GM23338 (cell line): Measurements from ENCODE around the gene VRK3. TPM values are rescaled to one million over a fixed set of nuclear protein-coding genes. Genes with fewer than 3 reads are reported as not detected.

Source experiments
- ATAC-seq: fragments of 200-7000 bp; cut with Tn5 transposase; 3 replicates; pipeline ENCODE4 v1.9.1; 2020
- DNase-seq: peaks from one replicate; pipeline ENCODE4 v3.0.0-alpha.2; 2015; ENCODE audit warnings: low spot score
- H2AFZ ChIP-seq: fragments of 200-600 bp; sonication (generic); 2 replicates; pipeline ENCODE4 v1.8.0; 2016; ENCODE audit warnings: antibody characterized with exemption, mild to moderate bottlenecking, moderate library complexity
- H3F3A ChIP-seq: fragments of 200-600 bp; sonication (generic); replicated peaks from 2 replicates; pipeline ENCODE4 v1.8.0; 2017; ENCODE audit warnings: antibody characterized with exemption, mixed run types, low read depth
- H3K27ac ChIP-seq: fragments of 200-600 bp; sonication (generic); 2 replicates; pipeline ENCODE4 v1.6.1; 2016; ENCODE audit warnings: low read depth
- H3K27me3 ChIP-seq: fragments of 200-600 bp; sonication (generic); 2 replicates; pipeline ENCODE4 v1.8.0; 2016; ENCODE audit warnings: mild to moderate bottlenecking, mixed run types, moderate library complexity; ENCODE audit not compliant: insufficient read depth
- H3K36me3 ChIP-seq: fragments of 200-600 bp; sonication (generic); 2 replicates; pipeline ENCODE4 v1.8.0; 2016; ENCODE audit warnings: mild to moderate bottlenecking; ENCODE audit not compliant: insufficient read depth
- H3K4me1 ChIP-seq: fragments of 200-600 bp; sonication (generic); 2 replicates; pipeline ENCODE4 v1.8.0; 2016; ENCODE audit warnings: mild to moderate bottlenecking, moderate library complexity; ENCODE audit not compliant: insufficient read depth
- H3K4me2 ChIP-seq: fragments of 200-600 bp; sonication (generic); 2 replicates; pipeline ENCODE4 v1.7.1; 2017; ENCODE audit warnings: mixed run types
- H3K4me3 ChIP-seq: fragments of 200-600 bp; sonication (generic); 2 replicates; pipeline ENCODE4 v1.6.1; 2016; ENCODE audit warnings: mixed run types
- H3K79me2 ChIP-seq: fragments of 200-600 bp; sonication (generic); replicated peaks from 2 replicates; pipeline ENCODE4 v1.8.0; 2017; ENCODE audit warnings: mild to moderate bottlenecking; ENCODE audit not compliant: insufficient read depth
- H3K9me2 ChIP-seq: fragments of 200-600 bp; sonication (generic); 2 replicates; pipeline ENCODE4 v1.8.0; 2017; ENCODE audit not compliant: insufficient read depth
- H4K20me1 ChIP-seq: fragments of 200-600 bp; sonication (generic); replicated peaks from 2 replicates; pipeline ENCODE4 v1.8.0; 2017; ENCODE audit warnings: mild to moderate bottlenecking; ENCODE audit not compliant: insufficient read depth
- H3K27ac Mint-ChIP-seq: 2 replicates; pipeline ENCODE4 v1.8.0; 2020; ENCODE audit warnings: inconsistent platforms, mild to moderate bottlenecking, moderate library complexity, mixed read lengths
- H3K27me3 Mint-ChIP-seq: 3 replicates; pipeline ENCODE4 v1.8.0; 2022; ENCODE audit warnings: low read depth, mild to moderate bottlenecking, moderate library complexity, mixed read lengths, inconsistent platforms; ENCODE audit not compliant: insufficient read depth, poor library complexity
- H3K36me3 Mint-ChIP-seq: 3 replicates; pipeline ENCODE4 v1.8.0; 2021; ENCODE audit warnings: low read depth, mild to moderate bottlenecking, inconsistent platforms, moderate library complexity, mixed read lengths
- H3K4me1 Mint-ChIP-seq: 3 replicates; pipeline ENCODE4 v1.8.0; 2020; ENCODE audit warnings: mild to moderate bottlenecking, inconsistent platforms, mixed read lengths
- H3K4me3 Mint-ChIP-seq: 3 replicates; pipeline ENCODE4 v1.8.0; 2021; ENCODE audit warnings: moderate library complexity, mild to moderate bottlenecking, inconsistent platforms, mixed read lengths
- H3K9me3 Mint-ChIP-seq: 3 replicates; pipeline ENCODE4 v1.8.0; 2020; ENCODE audit warnings: moderate library complexity, mild to moderate bottlenecking, inconsistent platforms, mixed read lengths
- CTCF ChIP-seq, 2 experiments: fragments of 200-600 bp in 1 of 2; sonication (generic) in 1 of 2; conservative IDR thresholded peaks; 2 replicates each; pipeline versions ENCODE4 v1.5.1 to v1.6.1; 2016 to 2017; ENCODE audit warnings: antibody characterized with exemption in 2 of 2, low read depth in 2 of 2, mild to moderate bottlenecking in 2 of 2, moderate library complexity in 1 of 2
- ETS1 ChIP-seq: IDR thresholded peaks from 2 replicates; pipeline ENCODE4 v1.6.1; 2016; ENCODE audit warnings: antibody characterized with exemption
- EZH2 ChIP-seq: fragments of 200-600 bp; sonication (generic); IDR thresholded peaks from one replicate; pipeline ENCODE4 v1.8.0; 2017; ENCODE audit warnings: antibody characterized with exemption, mild to moderate bottlenecking, low read depth; ENCODE audit not compliant: unreplicated experiment
- JUNB ChIP-seq: IDR thresholded peaks from one replicate; pipeline ENCODE4 v1.6.1; 2016; ENCODE audit warnings: antibody characterized with exemption; ENCODE audit not compliant: unreplicated experiment
- NANOG ChIP-seq: IDR thresholded peaks from 2 replicates; pipeline ENCODE4 v1.6.1; 2016; ENCODE audit warnings: antibody characterized with exemption, borderline replicate concordance
- POLR2AphosphoS5 ChIP-seq: IDR thresholded peaks from 2 replicates; pipeline ENCODE4 v1.6.1; 2016; ENCODE audit warnings: antibody characterized with exemption, low read depth
- REST ChIP-seq: IDR thresholded peaks from one replicate; pipeline ENCODE4 v1.6.1; 2018; ENCODE audit warnings: antibody characterized with exemption; ENCODE audit not compliant: unreplicated experiment
- ZNF114 ChIP-seq: fragments of 250-450 bp; sonication (Bioruptor Pico); IDR thresholded peaks from 2 replicates; pipeline ENCODE4 v1.5.0; 2020; ENCODE audit warnings: mild to moderate bottlenecking, moderate library complexity
- ZNF462 ChIP-seq: fragments of 250-450 bp; sonication (Bioruptor Pico); IDR thresholded peaks from 2 replicates; pipeline ENCODE4 v1.5.0; 2020; ENCODE audit warnings: mild to moderate bottlenecking, moderate library complexity
- polyA plus RNA-seq: library from polyadenylated mRNA; unstranded; fragments of >200 nt; fragmentation: Nextera tagmentation; extraction: Ambion mirVana; gene quantifications from 2 replicates; pipeline ENCODE4 v1.2.1, GENCODE V29; 2016
- total RNA-seq: library from RNA; depleted of rRNA; stranded (reverse); fragments of >200 nt; shearing (Covaris generic); gene quantifications from 2 replicates; pipeline ENCODE4 v1.2.3, GENCODE V29; 2014

The VRK3 gene
- total and polyA plus RNA-seq, 2 experiments from 2014 or later: 17.4 to 29.1 TPM

DNA sequence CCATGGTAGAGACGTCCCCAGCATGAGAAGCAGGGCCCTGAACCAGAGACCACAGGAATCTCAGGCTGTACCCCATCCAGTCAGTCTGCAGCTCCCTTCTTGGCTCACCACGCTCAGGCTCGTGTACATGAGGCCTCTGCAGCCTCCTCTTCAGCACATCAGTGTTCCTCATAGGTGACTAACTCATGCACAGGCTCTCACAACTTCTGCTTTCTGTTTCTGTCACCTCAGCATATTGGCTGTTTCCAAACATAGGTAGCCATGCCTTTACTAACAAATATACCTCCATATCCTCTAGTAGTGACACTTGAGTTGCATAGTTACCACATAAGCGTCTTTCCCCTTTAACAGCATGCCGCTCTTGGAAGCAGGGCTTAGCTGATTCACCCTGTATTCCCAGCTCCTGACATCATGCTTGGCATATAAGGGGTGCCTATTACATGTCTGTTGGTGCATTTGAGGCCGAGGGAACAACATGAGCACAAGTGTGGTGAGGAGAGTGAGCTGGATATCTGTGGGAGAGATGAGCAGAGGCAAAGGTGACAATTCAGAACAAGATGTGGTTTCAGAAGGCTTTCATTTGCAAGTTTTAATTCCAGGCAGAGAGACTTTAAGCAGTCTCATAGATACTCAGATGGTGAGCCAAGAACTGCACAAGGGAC lies 17.3 kb upstream of the VRK3 start:
- DNase-seq: no peak
- Mint-ChIP-seq H3K4me3 (no peak overlapping the region), H3K27me3 (peaks cover 11% of the 10 kb centered on the region), H3K27ac (no peak overlapping the region), H3K36me3 (peaks cover 94% of the 10 kb centered on the region), H3K4me1 (no peaks in the 10 kb centered on the region), H3K9me3 (peaks cover 76% of the 10 kb centered on the region)
- H3K79me2 ChIP-seq: no peaks in the 10 kb centered on the region
- H2AFZ ChIP-seq: no peak overlapping the region
- no peak for ATAC-seq
- H3K27me3 ChIP-seq: no peaks in the 10 kb centered on the region
- no peaks in the 10 kb centered on the region for H3K4me1 ChIP-seq
- no peak for TF ChIP-seq ZNF462 (CRISPR knock-in tag)
- H3K9me2 ChIP-seq: no peaks in the 10 kb centered on the region
- H3K36me3 ChIP-seq: peaks cover 50% of the 10 kb centered on the region
- H3K27ac ChIP-seq: no peak overlapping the region
- H3K4me3 ChIP-seq: no peak overlapping the region
- no peak overlapping the region for H3K4me2 ChIP-seq
- no peaks in the 10 kb centered on the region; the same call in 1 of the 2 replicates for H3F3A ChIP-seq
- no peaks in the 10 kb centered on the region for H4K20me1 ChIP-seq

DNA sequence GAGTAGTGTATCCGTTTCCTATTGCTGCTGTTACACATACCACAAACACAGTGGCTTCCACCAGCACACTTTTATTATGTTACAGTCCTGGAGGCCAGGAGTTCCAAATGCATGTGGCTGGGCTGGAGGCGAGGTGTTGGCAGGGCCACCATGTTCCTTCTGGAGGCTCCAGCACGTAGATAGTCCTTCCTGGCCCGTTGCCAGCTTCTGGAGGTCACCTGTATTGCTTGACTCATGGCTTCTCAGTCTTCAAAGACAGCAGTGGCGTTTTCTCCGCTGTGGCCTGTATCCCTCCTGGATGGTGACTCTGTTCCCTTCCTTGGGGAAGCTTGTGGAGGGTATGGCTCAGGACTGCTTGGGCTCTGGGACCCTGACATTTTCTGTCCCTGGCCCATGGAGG lies 15.8 kb upstream of the VRK3 start:
- no peaks in the 10 kb centered on the region for H3K4me1 Mint-ChIP-seq
- H3K36me3 ChIP-seq: peaks cover 39% of the 10 kb centered on the region
- no peaks in the 10 kb centered on the region; the same call in 1 of the 2 replicates for H4K20me1 ChIP-seq
- no peak overlapping the region for H3K4me3 ChIP-seq
- H3K4me2 ChIP-seq: no peak overlapping the region
- no peak overlapping the region for H3K4me3 Mint-ChIP-seq
- no peaks in the 10 kb centered on the region for H3K9me2 ChIP-seq
- H3K27ac ChIP-seq: no peak overlapping the region
- no peak overlapping the region for H3K27ac Mint-ChIP-seq
- H3K27me3 ChIP-seq: no peaks in the 10 kb centered on the region
- no peaks in the 10 kb centered on the region for H3K4me1 ChIP-seq
- peaks cover 61% of the 10 kb centered on the region for H3K9me3 Mint-ChIP-seq
- no peaks in the 10 kb centered on the region for H3F3A ChIP-seq
- H3K27me3 Mint-ChIP-seq: peaks cover 6% of the 10 kb centered on the region
- no peak for ATAC-seq
- H3K79me2 ChIP-seq: no peaks in the 10 kb centered on the region
- DNase-seq: no peak
- H3K36me3 Mint-ChIP-seq: peaks cover 91% of the 10 kb centered on the region
- H2AFZ ChIP-seq: no peak overlapping the region
- TF ChIP-seq EZH2: no peak
- TF ChIP-seq ZNF114: no peak
- no peak for TF ChIP-seq REST
- TF ChIP-seq CTCF (conservative IDR thresholded peaks at IDR 0.05; ENCODE audit: low read depth in 2 of 2): no peak
- no peak for TF ChIP-seq NANOG
- TF ChIP-seq JUNB: no peak
- no peak for TF ChIP-seq ETS1
- no peak for TF ChIP-seq POLR2AphosphoS5
